Measurements from ENCODE around the gene UGT3A1. TPM values are rescaled to one million over a fixed set of nuclear protein-coding genes. Genes with fewer than 3 reads are reported as not detected.

The UGT3A1 gene
- total RNA-seq, 4 donors from 2014 or later: not detected

DNA sequence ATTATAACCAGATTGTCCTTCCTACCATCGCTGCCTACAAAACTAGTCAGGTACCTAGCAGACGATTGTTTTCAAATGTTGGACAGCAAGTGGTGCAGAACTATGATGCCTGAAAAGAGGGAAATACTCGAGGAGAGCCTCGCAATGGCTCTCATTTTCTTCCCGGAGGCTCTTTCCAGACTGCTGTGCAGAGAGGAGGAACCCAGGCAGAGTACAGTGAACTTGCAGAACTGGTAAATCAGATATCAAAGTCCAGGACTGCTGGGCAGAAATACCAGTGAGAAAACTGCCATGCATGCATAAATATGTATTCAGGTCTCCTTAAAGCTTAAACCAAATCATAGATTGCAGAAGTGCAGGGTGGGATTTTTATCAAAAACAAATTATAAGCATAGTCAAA is 26.4 kb upstream of the UGT3A1 start:
- 48% methylated on average over 4 to 5 of the region's 5 CpGs for WGBS, 2 donors (ENCODE audit: low coverage in 1 of 2)
- Histone ChIP-seq H3K4me1 (no peaks in the 10 kb centered on the region), H3K36me3 (no peaks in the 10 kb centered on the region), H3K4me3 (no peak overlapping the region), H3K9me3 (peaks cover 0 to 28% (median 0%) of the 10 kb centered on the region in 3 donors), H3K27ac (no peak overlapping the region), H3K27me3 (no peaks in the 10 kb centered on the region)
- TF ChIP-seq POLR2A (IDR thresholded peaks at IDR 0.05) (no peak), EP300 (IDR thresholded peaks at IDR 0.05) (no peak), POLR2AphosphoS5 (IDR thresholded peaks at IDR 0.05) (no peak)
- TF ChIP-seq, protein P1, sequence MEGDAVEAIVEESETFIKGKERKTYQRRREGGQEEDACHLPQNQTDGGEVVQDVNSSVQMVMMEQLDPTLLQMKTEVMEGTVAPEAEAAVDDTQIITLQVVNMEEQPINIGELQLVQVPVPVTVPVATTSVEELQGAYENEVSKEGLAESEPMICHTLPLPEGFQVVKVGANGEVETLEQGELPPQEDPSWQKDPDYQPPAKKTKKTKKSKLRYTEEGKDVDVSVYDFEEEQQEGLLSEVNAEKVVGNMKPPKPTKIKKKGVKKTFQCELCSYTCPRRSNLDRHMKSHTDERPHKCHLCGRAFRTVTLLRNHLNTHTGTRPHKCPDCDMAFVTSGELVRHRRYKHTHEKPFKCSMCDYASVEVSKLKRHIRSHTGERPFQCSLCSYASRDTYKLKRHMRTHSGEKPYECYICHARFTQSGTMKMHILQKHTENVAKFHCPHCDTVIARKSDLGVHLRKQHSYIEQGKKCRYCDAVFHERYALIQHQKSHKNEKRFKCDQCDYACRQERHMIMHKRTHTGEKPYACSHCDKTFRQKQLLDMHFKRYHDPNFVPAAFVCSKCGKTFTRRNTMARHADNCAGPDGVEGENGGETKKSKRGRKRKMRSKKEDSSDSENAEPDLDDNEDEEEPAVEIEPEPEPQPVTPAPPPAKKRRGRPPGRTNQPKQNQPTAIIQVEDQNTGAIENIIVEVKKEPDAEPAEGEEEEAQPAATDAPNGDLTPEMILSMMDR (IDR thresholded peaks at IDR 0.05): no peak
- ATAC-seq: no peak

DNA sequence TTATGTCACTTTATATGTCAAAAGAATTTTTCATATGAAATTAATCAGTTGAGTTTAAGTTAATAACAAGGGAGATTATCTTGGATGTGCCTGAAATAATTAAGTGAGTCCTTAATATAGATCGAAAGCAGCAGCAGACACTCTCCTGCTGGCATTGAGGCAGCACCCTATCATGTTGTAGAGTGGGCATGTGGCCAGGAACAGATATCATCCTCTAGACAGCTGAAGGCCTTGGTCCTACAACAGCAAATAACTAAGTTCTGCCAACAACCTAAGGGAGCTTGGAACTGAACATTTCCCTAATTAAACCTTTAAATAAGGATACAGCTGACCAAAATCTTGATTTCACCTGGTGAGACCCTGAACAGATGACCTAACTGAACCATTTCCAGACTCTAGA is 25.8 kb upstream of the UGT3A1 start:
- H3K27ac ChIP-seq: no peak overlapping the region
- ATAC-seq: no peak
- H3K36me3 ChIP-seq: no peaks in the 10 kb centered on the region
- TF ChIP-seq POLR2AphosphoS5 (IDR thresholded peaks at IDR 0.05): no peak
- H3K9me3 ChIP-seq: peaks cover 0 to 28% (median 0%) of the 10 kb centered on the region in 3 donors
- H3K4me3 ChIP-seq: no peak overlapping the region
- H3K27me3 ChIP-seq: no peaks in the 10 kb centered on the region
- WGBS, 2 donors (ENCODE audit: low coverage in 1 of 2): 56 to 69% methylated on average over 1 of the region's 1 CpG
- H3K4me1 ChIP-seq: no peaks in the 10 kb centered on the region

DNA sequence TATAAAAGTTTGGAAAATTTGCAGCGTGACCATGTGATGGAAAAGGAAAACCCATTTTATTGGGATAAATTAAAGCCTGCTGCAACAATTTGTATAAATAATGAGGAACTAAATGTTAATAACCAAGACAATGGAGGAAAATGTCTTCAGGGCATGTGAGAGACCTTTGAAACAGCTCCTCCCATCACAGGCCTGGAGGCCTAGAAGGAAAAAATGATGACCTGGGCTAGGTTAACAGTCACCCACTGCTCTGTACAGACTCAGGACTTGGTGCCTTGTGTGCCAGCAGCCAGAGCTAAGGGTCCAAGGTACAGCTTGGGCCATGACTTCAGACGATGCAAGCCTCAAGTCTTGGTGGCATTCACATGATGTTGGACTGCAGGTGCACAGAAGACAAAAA is 22.0 kb upstream of the UGT3A1 start:
- Histone ChIP-seq H3K27ac (no peak overlapping the region), H3K4me3 (no peak overlapping the region), H3K27me3 (no peaks in the 10 kb centered on the region), H3K36me3 (no peaks in the 10 kb centered on the region), H3K4me1 (no peaks in the 10 kb centered on the region), H3K9me3 (peaks cover 0 to 35% (median 0%) of the 10 kb centered on the region in 3 donors)
- no peak for ATAC-seq
- TF ChIP-seq EP300 (IDR thresholded peaks at IDR 0.05) (no peak), POLR2A (IDR thresholded peaks at IDR 0.05) (no peak), POLR2AphosphoS5 (IDR thresholded peaks at IDR 0.05) (no peak)
- TF ChIP-seq, protein P1 (IDR thresholded peaks at IDR 0.05): no peak
- 75 to 93% methylated on average over 1 to 2 of the region's 2 CpGs for WGBS, 2 donors (ENCODE audit: low coverage in 1 of 2)

DNA sequence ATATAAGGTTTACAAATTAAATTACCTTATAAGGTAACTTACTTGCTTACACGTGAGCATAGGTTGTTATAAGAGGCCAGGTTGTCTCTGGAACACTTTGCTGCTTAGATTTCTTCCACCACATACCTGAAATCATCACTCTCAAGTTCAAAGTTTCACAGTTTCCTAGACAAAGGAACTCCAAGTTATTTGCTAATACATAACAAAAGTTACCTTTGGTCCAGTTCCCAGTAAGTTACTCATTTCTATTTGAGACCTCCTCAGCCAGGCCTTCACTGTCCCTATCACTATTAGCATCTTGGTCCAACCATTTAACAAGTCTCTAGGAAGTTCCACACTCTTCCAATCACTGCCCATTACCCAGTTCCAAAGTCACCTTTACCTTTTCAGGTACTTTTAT is 18.5 kb upstream of the UGT3A1 start:
- H3K27ac ChIP-seq: no peak overlapping the region
- WGBS, 2 donors (ENCODE audit: low coverage in 1 of 2): 42 to 80% methylated on average over 1 of the region's 1 CpG
- H3K36me3 ChIP-seq: no peaks in the 10 kb centered on the region
- no peak overlapping the region for H3K4me3 ChIP-seq
- TF ChIP-seq POLR2A (IDR thresholded peaks at IDR 0.05) (no peak), POLR2AphosphoS5 (IDR thresholded peaks at IDR 0.05) (no peak), EP300 (IDR thresholded peaks at IDR 0.05) (no peak)
- TF ChIP-seq, protein P1 (IDR thresholded peaks at IDR 0.05): no peak
- no peaks in the 10 kb centered on the region for H3K27me3 ChIP-seq
- H3K9me3 ChIP-seq: peaks cover 0 to 22% (median 0%) of the 10 kb centered on the region in 3 donors
- ATAC-seq: no peak
- no peaks in the 10 kb centered on the region for H3K4me1 ChIP-seq

DNA sequence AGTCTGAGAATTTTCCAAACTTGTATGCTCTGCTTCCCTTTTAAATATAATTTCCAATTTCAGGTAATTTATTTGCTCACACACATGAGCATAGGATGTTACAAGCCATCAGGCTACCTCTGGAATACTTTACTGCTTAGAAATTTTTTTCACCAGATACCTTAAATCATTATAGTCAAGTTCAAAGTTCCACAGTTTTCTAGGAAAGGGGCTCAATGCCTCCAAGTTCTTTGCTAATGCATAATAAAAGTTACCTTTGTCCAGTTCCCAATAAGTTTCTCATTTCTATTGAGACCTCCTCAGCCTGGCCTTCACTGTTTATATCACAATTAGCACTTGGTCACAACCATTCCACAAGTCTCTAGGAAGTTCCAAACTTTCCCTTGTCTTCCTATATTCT is 16.2 kb upstream of the UGT3A1 start:
- Histone ChIP-seq H3K4me3 (no peak overlapping the region), H3K9me3 (peaks cover 0 to 6% (median 0%) of the 10 kb centered on the region in 3 donors), H3K27ac (no peak overlapping the region), H3K27me3 (no peaks in the 10 kb centered on the region), H3K4me1 (no peaks in the 10 kb centered on the region), H3K36me3 (no peaks in the 10 kb centered on the region)
- ATAC-seq: no peak
- TF ChIP-seq EP300 (IDR thresholded peaks at IDR 0.05): no peak
- TF ChIP-seq POLR2AphosphoS5 (IDR thresholded peaks at IDR 0.05): no peak
- TF ChIP-seq, protein P1 (IDR thresholded peaks at IDR 0.05): no peak
- no peak for TF ChIP-seq POLR2A (IDR thresholded peaks at IDR 0.05)
